Cardiac fibroblast (primary cell): ENCODE measurements around the gene ENTHD1.
"Not testable (repeated sequence)": the region's sequence is repeated elsewhere in the genome, so short reads cannot be mapped to it uniquely, and the experiment has no call there.

ENCODE experiments used
- DNase-seq, 2 donors: peaks; one replicate each; pipeline versions ENCODE4 v3.0.0 to v3.0.0-alpha.2; 2010; ENCODE audit warnings: low read depth in 2 of 2
- H3K4me3 ChIP-seq, 2 donors: replicated peaks in 1 of 2; 1 replicate in 1 of 2; 2 replicates in 1 of 2; pipeline ENCODE4 v1.5.1; 2011; ENCODE audit warnings: low read depth in 2 of 2, low read length in 2 of 2, mild to moderate bottlenecking in 2 of 2, moderate library complexity in 1 of 2
- CTCF ChIP-seq: IDR thresholded peaks from one replicate; pipeline ENCODE4 v1.5.1; 2011; ENCODE audit warnings: low read depth, mild to moderate bottlenecking, low read length, inconsistent platforms

ENTHD1 gene

GRCh38 chr22:39735776-39736175, 157.8 kb downstream of the ENTHD1 start:
- no peak for DNase-seq
- H3K4me3 ChIP-seq = no peak overlapping the region
- TF ChIP-seq CTCF = no peak

GRCh38 chr22:39734866-39735265, 158.7 kb downstream of the ENTHD1 start:
- DNase-seq = no peak
- H3K4me3 ChIP-seq = no peak overlapping the region
- TF ChIP-seq CTCF = no peak

- H3K4me3 ChIP-seq, DNase-seq: not testable (repeated sequence)
Observed at GRCh38 chr22:39734046-39734445, 159.5 kb downstream of the ENTHD1 start.

GRCh38 chr22:39733191-39733590, 160.4 kb downstream of the ENTHD1 start:
- no peak for TF ChIP-seq CTCF
- no peak for DNase-seq
- H3K4me3 ChIP-seq = no peak overlapping the region

GRCh38 chr22:39732625-39733024, 160.9 kb downstream of the ENTHD1 start:
- no peak for TF ChIP-seq CTCF
- no peak overlapping the region for H3K4me3 ChIP-seq
- no peak for DNase-seq

GRCh38 chr22:39731881-39732555, 161.5 kb downstream of the ENTHD1 start:
- H3K4me3 ChIP-seq = no peak overlapping the region
- no peak for TF ChIP-seq CTCF
- no peak for DNase-seq

GRCh38 chr22:39731481-39731880, 162.1 kb downstream of the ENTHD1 start:
- H3K4me3 ChIP-seq = no peak overlapping the region
- DNase-seq = no peak
- TF ChIP-seq CTCF = no peak
